ENCODE results near the gene SMG7. TPM values are rescaled to one million over a fixed set of nuclear protein-coding genes. Genes with fewer than 3 reads are reported as not detected.

SMG7 gene
- total and polyA plus RNA-seq, 10 of the 15 experiments (the other 5 are each of a cell fraction or from before 2014, with no cell fraction given): 9.5 to 65.4 (median 42.7) TPM

DNA sequence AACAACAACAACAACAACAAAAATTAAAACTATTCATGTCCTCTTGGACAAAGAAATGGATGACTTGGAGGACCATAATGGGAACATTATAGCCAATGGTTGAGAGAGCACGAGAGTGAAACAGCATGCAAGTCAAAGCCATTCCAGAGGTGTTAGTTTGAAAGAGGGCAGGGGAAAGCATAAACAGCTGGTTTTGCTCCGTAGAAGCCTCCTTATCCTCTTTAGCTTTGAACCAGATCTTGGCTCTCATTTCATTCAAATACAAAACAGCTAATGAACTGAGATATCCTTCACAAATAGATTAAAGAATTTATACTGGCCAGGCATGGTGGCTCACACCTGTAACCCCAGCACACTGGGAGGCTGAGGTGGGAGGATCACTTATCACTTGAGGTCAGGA is 8.7 kb upstream of the SMG7 start (continued):
- TF ChIP-seq, protein P1, sequence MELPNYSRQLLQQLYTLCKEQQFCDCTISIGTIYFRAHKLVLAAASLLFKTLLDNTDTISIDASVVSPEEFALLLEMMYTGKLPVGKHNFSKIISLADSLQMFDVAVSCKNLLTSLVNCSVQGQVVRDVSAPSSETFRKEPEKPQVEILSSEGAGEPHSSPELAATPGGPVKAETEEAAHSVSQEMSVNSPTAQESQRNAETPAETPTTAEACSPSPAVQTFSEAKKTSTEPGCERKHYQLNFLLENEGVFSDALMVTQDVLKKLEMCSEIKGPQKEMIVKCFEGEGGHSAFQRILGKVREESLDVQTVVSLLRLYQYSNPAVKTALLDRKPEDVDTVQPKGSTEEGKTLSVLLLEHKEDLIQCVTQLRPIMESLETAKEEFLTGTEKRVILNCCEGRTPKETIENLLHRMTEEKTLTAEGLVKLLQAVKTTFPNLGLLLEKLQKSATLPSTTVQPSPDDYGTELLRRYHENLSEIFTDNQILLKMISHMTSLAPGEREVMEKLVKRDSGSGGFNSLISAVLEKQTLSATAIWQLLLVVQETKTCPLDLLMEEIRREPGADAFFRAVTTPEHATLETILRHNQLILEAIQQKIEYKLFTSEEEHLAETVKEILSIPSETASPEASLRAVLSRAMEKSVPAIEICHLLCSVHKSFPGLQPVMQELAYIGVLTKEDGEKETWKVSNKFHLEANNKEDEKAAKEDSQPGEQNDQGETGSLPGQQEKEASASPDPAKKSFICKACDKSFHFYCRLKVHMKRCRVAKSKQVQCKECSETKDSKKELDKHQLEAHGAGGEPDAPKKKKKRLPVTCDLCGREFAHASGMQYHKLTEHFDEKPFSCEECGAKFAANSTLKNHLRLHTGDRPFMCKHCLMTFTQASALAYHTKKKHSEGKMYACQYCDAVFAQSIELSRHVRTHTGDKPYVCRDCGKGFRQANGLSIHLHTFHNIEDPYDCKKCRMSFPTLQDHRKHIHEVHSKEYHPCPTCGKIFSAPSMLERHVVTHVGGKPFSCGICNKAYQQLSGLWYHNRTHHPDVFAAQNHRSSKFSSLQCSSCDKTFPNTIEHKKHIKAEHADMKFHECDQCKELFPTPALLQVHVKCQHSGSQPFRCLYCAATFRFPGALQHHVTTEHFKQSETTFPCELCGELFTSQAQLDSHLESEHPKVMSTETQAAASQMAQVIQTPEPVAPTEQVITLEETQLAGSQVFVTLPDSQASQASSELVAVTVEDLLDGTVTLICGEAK (IDR thresholded peaks at IDR 0.05; ENCODE audit: borderline replicate concordance): no peak

DNA sequence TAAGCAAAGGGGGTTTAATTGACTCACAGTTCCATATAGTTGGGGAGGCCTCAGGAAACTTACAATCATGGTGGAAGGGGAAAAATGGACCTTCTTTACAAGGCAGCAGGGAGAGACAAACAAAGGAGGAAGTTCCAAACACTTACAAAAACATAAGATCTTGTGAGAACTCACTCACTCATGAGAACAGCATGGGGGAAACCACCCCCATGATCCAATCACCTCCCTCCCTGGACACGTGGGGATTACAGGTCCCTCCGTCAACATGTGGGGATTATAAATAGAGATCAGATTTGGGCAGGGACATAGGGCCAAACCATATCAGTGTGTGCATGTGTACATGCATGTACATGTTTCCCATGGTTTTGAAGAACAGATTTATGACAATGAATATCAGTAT is 5.5 kb upstream of the SMG7 start:
- Histone ChIP-seq H3K79me2 (ENCODE audit: control insufficient read depth, insufficient read depth, low read length) (no peaks in the 10 kb centered on the region), H4K20me1 (ENCODE audit: control insufficient read depth, insufficient read depth) (no peaks in the 10 kb centered on the region), H2AFZ (ENCODE audit: control insufficient read depth, low read depth, low read length) (peak overlapping the region; percentile 25; the same call in 1 of the 2 replicates), H3K27me3 (replicated peaks in 1 of 2; ENCODE audit: control insufficient read depth in 2 of 2, insufficient read depth in 2 of 2, low read length in 1 of 2) (no peaks in the 10 kb centered on the region), H3K9me3 (replicated peaks; ENCODE audit: control insufficient read depth, insufficient read depth, low read length) (no peaks in the 10 kb centered on the region), H3K27ac (ENCODE audit: control insufficient read depth, insufficient read depth) (no peak overlapping the region), H3K4me3 (no peak overlapping the region), H3K4me2 (ENCODE audit: control insufficient read depth, insufficient read depth) (no peak overlapping the region), H3K36me3 (ENCODE audit: control insufficient read depth in 2 of 2, insufficient read depth in 2 of 2, low read length in 1 of 2) (no peaks in the 10 kb centered on the region), H3K9ac (ENCODE audit: control insufficient read depth, insufficient read depth, low read length) (no peak overlapping the region), H3K4me1 (ENCODE audit: control insufficient read depth, insufficient read depth, low read length) (peaks cover 2% of the 10 kb centered on the region; the same call in 1 of the 2 replicates)
- ChIA-PET POLR2A (no interaction called here), SMC1A (ENCODE audit: uncharacterized antibody, unreplicated experiment) (interaction anchor here (1.2 kb wide), 2 partner anchors 43 to 148 kb away, joined by 3 to 4 read pairs; no protein-coding TSS in a partner anchor), RAD21 (ENCODE audit: unreplicated experiment) (no interaction called here), CTCF (no interaction called here)
- 0% methylated on average over 2 of the region's 2 CpGs for WGBS (ENCODE audit: insufficient coverage, insufficient replicate concordance, low lambda C conversion rate, missing lambda C conversion rate)
- no peak for TF ChIP-seq CHD4 (IDR thresholded peaks at IDR 0.05)
- no peak for TF ChIP-seq ZBED1 (IDR thresholded peaks at IDR 0.05; ENCODE audit: borderline replicate concordance)
- no peak for TF ChIP-seq KLF5 (IDR thresholded peaks at IDR 0.05; ENCODE audit: partially characterized antibody)
- in situ Hi-C loops (cut with MboI) (no loop called here), intact Hi-C loops (cut with micrococcal nuclease; ENCODE audit: unreplicated experiment) (no loop called here)
- no TSS peak for BruUV-seq (replicated peaks)
- DNase-seq (ENCODE audit: low read depth, low spot score) (no peak), FAIRE-seq (no peak), ATAC-seq (no peak)

Measured in GM12878 (cell line).